ENCODE measurements around the gene AIG1.

GRCh38 chr6:143213859-143214376 is 153.2 kb downstream of the AIG1 start:
- TF ChIP-seq, protein P1, sequence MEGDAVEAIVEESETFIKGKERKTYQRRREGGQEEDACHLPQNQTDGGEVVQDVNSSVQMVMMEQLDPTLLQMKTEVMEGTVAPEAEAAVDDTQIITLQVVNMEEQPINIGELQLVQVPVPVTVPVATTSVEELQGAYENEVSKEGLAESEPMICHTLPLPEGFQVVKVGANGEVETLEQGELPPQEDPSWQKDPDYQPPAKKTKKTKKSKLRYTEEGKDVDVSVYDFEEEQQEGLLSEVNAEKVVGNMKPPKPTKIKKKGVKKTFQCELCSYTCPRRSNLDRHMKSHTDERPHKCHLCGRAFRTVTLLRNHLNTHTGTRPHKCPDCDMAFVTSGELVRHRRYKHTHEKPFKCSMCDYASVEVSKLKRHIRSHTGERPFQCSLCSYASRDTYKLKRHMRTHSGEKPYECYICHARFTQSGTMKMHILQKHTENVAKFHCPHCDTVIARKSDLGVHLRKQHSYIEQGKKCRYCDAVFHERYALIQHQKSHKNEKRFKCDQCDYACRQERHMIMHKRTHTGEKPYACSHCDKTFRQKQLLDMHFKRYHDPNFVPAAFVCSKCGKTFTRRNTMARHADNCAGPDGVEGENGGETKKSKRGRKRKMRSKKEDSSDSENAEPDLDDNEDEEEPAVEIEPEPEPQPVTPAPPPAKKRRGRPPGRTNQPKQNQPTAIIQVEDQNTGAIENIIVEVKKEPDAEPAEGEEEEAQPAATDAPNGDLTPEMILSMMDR (IDR thresholded peaks at IDR 0.05; ENCODE audit: poor library complexity), result no peak
- TF ChIP-seq EZH2 (IDR thresholded peaks at IDR 0.05; ENCODE audit: borderline replicate concordance), result no peak

All from hepatocyte (in vitro differentiated cells).